CD4-positive, alpha-beta memory T cell (primary cell): Measurements from ENCODE around the gene MAN1C1. TPM values are rescaled to one million over a fixed set of nuclear protein-coding genes. Genes with fewer than 3 reads are reported as not detected.

ENCODE experiments used
- CTCF ChIA-PET: fragments of 350-600 bp; sonication (Branson Sonifier 250); formaldehyde crosslinking; loops from one replicate; lab custom pipeline; 2021; ENCODE audit warnings: inconsistent platforms; ENCODE audit not compliant: partially characterized antibody; lab: Charles Lee
- POLR2A ChIA-PET: fragments of 350-600 bp; sonication (Branson Sonifier 250); formaldehyde crosslinking; loops from one replicate; lab custom pipeline; 2021; ENCODE audit not compliant: partially characterized antibody; lab: Charles Lee
- DNase-seq, 5 donors: peaks; one replicate each; pipeline versions ENCODE4 v3.0.0 to v3.0.0-alpha.2; 2020 to 2022; ENCODE audit warnings: mixed read lengths in 1 of 5
- H3K27ac ChIP-seq: one replicate; pipeline ENCODE4 v1.7.0; 2013; ENCODE audit warnings: low read depth, low read length
- H3K27me3 ChIP-seq: 2 replicates; pipeline ENCODE4 v1.7.0; 2013; ENCODE audit warnings: mild to moderate bottlenecking, low read length, moderate library complexity; ENCODE audit not compliant: insufficient read depth
- H3K36me3 ChIP-seq: 2 replicates; pipeline ENCODE4 v1.7.0; 2013; ENCODE audit warnings: mild to moderate bottlenecking, low read length, moderate library complexity; ENCODE audit not compliant: insufficient read depth
- H3K4me1 ChIP-seq: 2 replicates; pipeline ENCODE4 v1.7.0; 2013; ENCODE audit warnings: mild to moderate bottlenecking, low read length, moderate library complexity; ENCODE audit not compliant: insufficient read depth
- H3K4me3 ChIP-seq, 2 donors: one replicate each; pipeline ENCODE4 v1.7.0; 2013; ENCODE audit warnings: low read length in 2 of 2, mild to moderate bottlenecking in 1 of 2
- H3K9me3 ChIP-seq, 2 donors: one replicate each; pipeline ENCODE4 v1.7.0; 2013; ENCODE audit warnings: low read length in 2 of 2, control low read depth in 1 of 2; ENCODE audit not compliant: control insufficient read depth in 1 of 2
- H3K27ac Mint-ChIP-seq, 7 donors: one replicate each; pipeline ENCODE4 v1.8.0; 2020 to 2021; ENCODE audit warnings: mixed read lengths in 7 of 7, mild to moderate bottlenecking in 6 of 7, inconsistent platforms in 3 of 7, moderate library complexity in 3 of 7
- H3K27me3 Mint-ChIP-seq, 2 donors: one replicate each; pipeline ENCODE4 v1.8.0; 2020 to 2021; ENCODE audit warnings: mixed read lengths in 2 of 2
- H3K36me3 Mint-ChIP-seq, 2 donors: one replicate each; pipeline ENCODE4 v1.8.0; 2020 to 2021; ENCODE audit warnings: mixed read lengths in 2 of 2, inconsistent platforms in 1 of 2, mild to moderate bottlenecking in 1 of 2
- H3K4me1 Mint-ChIP-seq, 4 donors: one replicate each; pipeline ENCODE4 v1.8.0; 2020 to 2021; ENCODE audit warnings: mixed read lengths in 4 of 4, mild to moderate bottlenecking in 1 of 4
- H3K4me3 Mint-ChIP-seq, 8 donors: one replicate each; pipeline ENCODE4 v1.8.0; 2020 to 2021; ENCODE audit warnings: mixed read lengths in 8 of 8, mild to moderate bottlenecking in 7 of 8, moderate library complexity in 6 of 8, inconsistent platforms in 3 of 8
- H3K9me3 Mint-ChIP-seq, 8 donors: one replicate each; pipeline ENCODE4 v1.8.0; 2020 to 2021; ENCODE audit warnings: mixed read lengths in 8 of 8, mild to moderate bottlenecking in 5 of 8, inconsistent platforms in 3 of 8, moderate library complexity in 1 of 8
- intact Hi-C: fragments of 100-400 bp; cut with micrococcal nuclease; formaldehyde crosslinking; loops from one replicate; pipeline ENCODE4 v1.15.1; 2023
- polyA plus RNA-seq, 2 donors: library from polyadenylated mRNA; unstranded; fragments of 300-500 nt; fragmentation: Illumina TruSeq; gene quantifications; one replicate each; pipeline ENCODE4 v1.2.3, GENCODE V29; 2021
- total RNA-seq, 2 experiments: library from RNA; stranded (reverse); gene quantifications; one replicate each; pipeline ENCODE4 v1.2.3, GENCODE V29; 2021

MAN1C1 gene
- total and polyA plus RNA-seq, 4 experiments from 2014 or later = 3.6 to 45.1 (median 26.5) TPM

DNA sequence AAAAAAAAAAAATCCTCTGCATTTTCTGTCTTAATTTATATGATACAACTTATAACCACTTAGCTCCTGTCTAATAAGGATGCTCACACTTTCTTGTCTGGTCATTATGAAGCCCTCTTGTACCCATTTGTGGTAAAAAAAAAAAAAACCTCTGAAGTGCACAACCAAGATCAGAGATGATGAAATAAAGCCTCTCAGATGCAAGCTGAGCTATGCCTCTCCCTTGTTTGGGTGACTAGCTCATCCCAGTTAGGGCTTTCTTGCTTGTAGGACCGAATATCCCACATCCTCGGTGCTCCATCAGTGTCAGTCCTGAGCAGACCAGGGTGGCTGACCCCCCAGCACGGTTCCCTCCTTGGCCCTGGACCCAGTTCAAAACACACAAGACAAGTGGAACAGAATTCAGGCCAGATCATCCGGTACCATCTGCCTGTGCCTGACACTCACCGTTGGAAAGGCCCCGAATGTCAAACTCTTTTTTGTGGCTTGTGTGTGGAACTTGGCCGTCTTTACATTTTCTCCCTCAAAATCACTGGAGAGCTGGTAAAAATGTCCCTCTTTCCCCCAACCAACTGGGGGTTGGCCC is 177.1 kb downstream of the MAN1C1 start:
- CTCF ChIA-PET = interaction anchor here (0.6 to 13.3 kb wide), 6 partner anchors 17 to 275 kb away, joined by 3 to 218 read pairs (median 5); no protein-coding TSS in a partner anchor

DNA sequence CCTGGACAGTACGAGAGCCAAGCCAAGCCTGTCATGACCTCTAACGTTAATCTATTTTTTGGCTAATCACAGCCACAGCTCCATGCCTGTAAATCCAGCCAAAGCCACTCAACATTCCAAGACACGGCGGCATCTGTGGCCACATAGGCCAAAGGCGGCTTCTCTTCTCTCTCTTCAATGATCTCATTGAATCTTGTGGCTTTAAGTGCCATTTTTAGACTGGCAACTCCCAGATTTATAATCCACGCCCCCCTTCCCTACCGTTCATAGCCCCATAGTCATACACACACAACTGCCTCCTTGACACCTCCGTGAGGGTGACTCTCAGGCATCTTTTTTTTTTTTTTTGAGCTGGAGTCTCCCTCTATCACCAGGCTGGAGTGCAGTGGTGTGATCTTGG is 177.7 kb downstream of the MAN1C1 start:
- intact Hi-C loops = loop anchor here (10.0 kb wide), 1 partner anchor 550 kb away; the partner anchor contains the start of gene RSRP1
- CTCF ChIA-PET = interaction anchor here (0.7 to 13.3 kb wide), 5 partner anchors 19 to 289 kb away, joined by 3 to 218 read pairs (median 6); no protein-coding TSS in a partner anchor
- Histone ChIP-seq H3K9me3 (no peaks in the 10 kb centered on the region), H3K4me3 (no peak overlapping the region), H3K27ac (no peak overlapping the region), H3K36me3 (no peaks in the 10 kb centered on the region), H3K4me1 (peaks cover 34% of the 10 kb centered on the region), H3K27me3 (no peaks in the 10 kb centered on the region)
- DNase-seq = no peak
- Mint-ChIP-seq H3K36me3 (peaks cover 5 to 6% of the 10 kb centered on the region in 2 donors), H3K27ac (peak overlapping the region in 3 of 7 donors; percentile 43 to 78 (median 47)), H3K4me3 (no peak overlapping the region), H3K9me3 (peaks cover 0 to 2% (median 0%) of the 10 kb centered on the region in 8 donors), H3K4me1 (peaks cover 23 to 52% (median 34%) of the 10 kb centered on the region in 4 donors), H3K27me3 (peaks cover 0 to 2% of the 10 kb centered on the region in 2 donors)
- POLR2A ChIA-PET = interaction anchor here (1.5 to 5.1 kb wide), 2 partner anchors 20 to 177 kb away, joined by 5 to 46 read pairs; partner anchors contain the start of gene MAN1C1

More for the DNA sequence above, 177.1 kb downstream of the MAN1C1 start:
- DNase-seq = no peak
- Histone ChIP-seq H3K4me3 (no peak overlapping the region), H3K27ac (no peak overlapping the region), H3K9me3 (no peaks in the 10 kb centered on the region), H3K4me1 (peaks cover 28% of the 10 kb centered on the region), H3K36me3 (no peaks in the 10 kb centered on the region), H3K27me3 (no peaks in the 10 kb centered on the region)
- H3K27ac Mint-ChIP-seq = peak overlapping the region in 5 of 7 donors; percentile 42 to 91 (median 70)
- intact Hi-C loops = loop anchor here (10.0 kb wide), 1 partner anchor 549 kb away; the partner anchor contains the start of gene RSRP1
- peaks cover 0 to 2% (median 0%) of the 10 kb centered on the region in 8 donors for H3K9me3 Mint-ChIP-seq
- peaks cover 22 to 45% (median 31%) of the 10 kb centered on the region in 4 donors for H3K4me1 Mint-ChIP-seq
- peak overlapping the region in 1 of 8 donors; percentile 39 for H3K4me3 Mint-ChIP-seq
- peaks cover 0 to 2% of the 10 kb centered on the region in 2 donors for H3K27me3 Mint-ChIP-seq
- peaks cover 5 to 6% of the 10 kb centered on the region in 2 donors for H3K36me3 Mint-ChIP-seq
- POLR2A ChIA-PET = interaction anchor here (0.6 to 5.1 kb wide), 4 partner anchors 19 to 176 kb away, joined by 3 to 46 read pairs (median 4); partner anchors contain the start of gene MAN1C1

DNA sequence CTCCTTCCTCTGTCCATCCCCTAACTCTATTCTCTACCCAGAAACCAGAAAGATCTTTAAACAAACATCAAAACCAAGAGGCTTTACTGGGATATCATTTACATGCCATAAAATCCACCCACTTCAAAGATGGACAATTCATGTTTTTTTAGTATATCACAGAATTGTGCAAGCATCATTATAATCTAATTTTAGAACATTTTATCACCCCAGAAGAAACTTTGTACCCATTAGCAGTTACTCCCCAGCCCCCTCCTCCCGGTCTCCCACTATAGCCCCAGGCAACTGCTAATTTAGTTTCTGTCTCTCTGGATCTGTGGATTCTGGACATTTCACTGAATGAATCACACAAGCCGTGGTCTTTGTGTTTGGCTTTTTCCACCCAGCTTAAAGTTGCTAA is 178.6 kb downstream of the MAN1C1 start:
- DNase-seq = no peak
- CTCF ChIA-PET = interaction anchor here (0.7 to 13.3 kb wide), 7 partner anchors 15 to 290 kb away, joined by 3 to 218 read pairs (median 6); no protein-coding TSS in a partner anchor
- Histone ChIP-seq H3K27ac (no peak overlapping the region), H3K4me3 (no peak overlapping the region), H3K9me3 (no peaks in the 10 kb centered on the region), H3K4me1 (peaks cover 39% of the 10 kb centered on the region), H3K27me3 (no peaks in the 10 kb centered on the region), H3K36me3 (no peaks in the 10 kb centered on the region)
- Mint-ChIP-seq H3K4me3 (peak overlapping the region in 1 of 8 donors; percentile 38), H3K27me3 (peaks cover 0 to 2% of the 10 kb centered on the region in 2 donors), H3K36me3 (peaks cover 2 to 3% of the 10 kb centered on the region in 2 donors), H3K27ac (peak overlapping the region; percentile 0 to 95 (median 36)), H3K9me3 (peaks cover 0 to 2% (median 0%) of the 10 kb centered on the region in 8 donors), H3K4me1 (peaks cover 25 to 53% (median 37%) of the 10 kb centered on the region in 4 donors)
- POLR2A ChIA-PET = interaction anchor here (1.1 to 5.1 kb wide), 3 partner anchors 20 to 178 kb away, joined by 3 to 46 read pairs (median 17); partner anchors contain the start of gene MAN1C1
- intact Hi-C loops = loop anchor here (5.0 to 10.0 kb wide), 3 partner anchors 118 to 550 kb away; partner anchors contain the start of gene RSRP1

DNA sequence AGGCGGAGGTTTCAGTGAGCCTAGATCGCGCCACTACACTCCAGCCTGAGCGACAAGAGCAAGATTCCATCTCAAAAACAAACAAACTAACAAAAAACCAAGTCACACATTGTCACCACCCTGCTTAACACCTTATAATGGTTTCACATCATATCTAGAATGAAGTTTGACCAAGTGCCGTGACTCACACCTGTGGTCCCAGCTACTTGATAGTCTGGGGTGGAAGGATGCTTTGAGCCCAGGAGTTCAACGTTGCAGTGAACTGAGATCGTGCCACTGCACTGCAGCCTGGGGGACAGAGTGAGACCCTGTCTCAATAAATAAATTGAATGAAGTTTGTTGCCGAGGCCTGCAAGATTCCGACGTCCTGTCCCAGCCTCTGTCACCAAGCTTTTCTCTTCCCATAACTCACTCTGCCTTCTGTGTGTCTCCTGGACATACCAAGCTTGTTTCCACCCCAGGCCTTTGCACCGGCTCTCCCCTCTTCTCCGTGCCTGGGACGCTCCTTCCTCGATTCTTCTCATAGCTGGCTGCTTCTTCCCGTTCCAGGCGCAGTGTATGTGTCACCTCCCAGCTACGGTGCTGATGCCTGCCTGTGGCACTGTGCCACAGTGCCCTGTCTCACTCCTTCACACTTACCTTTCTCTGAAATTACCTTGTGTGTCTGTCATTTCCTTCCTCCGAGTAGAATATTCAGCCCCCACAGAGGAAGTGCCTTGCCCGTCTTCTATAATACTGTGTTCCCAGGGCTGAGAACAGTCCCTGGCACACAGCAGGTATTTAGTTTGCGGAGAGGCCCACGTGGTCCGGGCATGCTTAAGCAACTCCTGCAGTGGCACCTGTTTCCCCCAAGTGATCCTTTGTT is 179.6 kb downstream of the MAN1C1 start:
- CTCF ChIA-PET = interaction anchor here (1.0 to 13.3 kb wide), 10 partner anchors 9 to 292 kb away, joined by 3 to 218 read pairs (median 5); no protein-coding TSS in a partner anchor
- no peaks in the 10 kb centered on the region for H3K27me3 ChIP-seq
- peaks cover 0 to 2% (median 0%) of the 10 kb centered on the region in 8 donors for H3K9me3 Mint-ChIP-seq
- peak overlapping the region; percentile 45 for H3K27ac ChIP-seq
- no peaks in the 10 kb centered on the region for H3K9me3 ChIP-seq
- peak overlapping the region; percentile 86 to 98 (median 95) for H3K27ac Mint-ChIP-seq
- H3K4me3 ChIP-seq = no peak overlapping the region
- POLR2A ChIA-PET = interaction anchor here (1.1 to 5.3 kb wide), 4 partner anchors 20 to 186 kb away, joined by 3 to 46 read pairs (median 27); partner anchors contain the start of gene MAN1C1
- peaks cover 30 to 61% (median 45%) of the 10 kb centered on the region in 4 donors for H3K4me1 Mint-ChIP-seq
- peak overlapping the region in 7 of 8 donors; percentile 58 to 88 (median 82) for H3K4me3 Mint-ChIP-seq
- H3K27me3 Mint-ChIP-seq = peaks cover 0 to 2% of the 10 kb centered on the region in 2 donors
- intact Hi-C loops = loop anchor here (1.0 to 10.0 kb wide), 6 partner anchors 21 to 551 kb away; partner anchors contain the start of gene RSRP1
- no peaks in the 10 kb centered on the region for H3K36me3 ChIP-seq
- peaks cover 0 to 3% of the 10 kb centered on the region in 2 donors for H3K36me3 Mint-ChIP-seq
- H3K4me1 ChIP-seq = peaks cover 47% of the 10 kb centered on the region
- DNase-seq = peak in 2 of 5 donors; percentile 62 to 78

DNA sequence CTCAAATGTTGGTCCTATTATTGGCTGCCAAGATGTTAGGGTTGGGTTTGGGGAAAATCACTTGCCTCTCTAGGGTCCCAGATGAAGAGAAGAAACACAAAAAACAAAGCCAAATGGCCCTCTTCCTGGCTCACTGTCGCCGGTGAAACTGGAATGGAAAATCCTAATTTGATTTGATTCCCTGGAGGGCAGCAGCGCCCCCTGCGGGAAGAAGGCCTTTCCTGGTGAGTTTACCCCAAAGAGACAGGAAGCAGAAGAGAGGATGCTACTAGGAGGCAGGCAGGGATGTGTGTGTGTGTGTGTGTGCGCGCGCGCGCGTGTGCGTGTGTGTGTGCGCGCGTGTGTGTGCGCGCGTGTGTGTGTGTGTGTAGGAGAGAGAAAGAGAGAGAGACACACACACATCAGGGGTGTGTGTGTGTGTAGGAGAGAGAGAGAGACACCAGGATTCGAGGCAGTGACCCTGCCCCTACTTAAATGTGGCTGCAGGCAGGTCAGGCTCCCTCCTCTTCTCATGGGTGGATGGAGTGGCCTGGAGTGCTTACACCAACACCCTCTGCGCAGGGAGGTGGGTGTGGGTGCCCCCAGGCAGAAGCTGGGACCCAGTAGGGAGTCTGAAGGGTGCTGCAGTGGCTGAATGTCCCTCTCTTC is 180.3 kb downstream of the MAN1C1 start:
- peak overlapping the region in 1 of 2 donors; percentile 44 for H3K4me3 ChIP-seq
- Mint-ChIP-seq H3K27me3 (peaks cover 0 to 2% of the 10 kb centered on the region in 2 donors), H3K4me3 (peak overlapping the region; percentile 58 to 88 (median 80)), H3K27ac (peak overlapping the region; percentile 86 to 98 (median 95)), H3K9me3 (peaks cover 0 to 2% (median 0%) of the 10 kb centered on the region in 8 donors), H3K4me1 (peaks cover 32 to 66% (median 49%) of the 10 kb centered on the region in 4 donors), H3K36me3 (peaks cover 0 to 3% of the 10 kb centered on the region in 2 donors)
- ChIA-PET POLR2A (interaction anchor here (1.0 to 5.3 kb wide), 6 partner anchors 21 to 247 kb away, joined by 3 to 46 read pairs (median 22); partner anchors contain the start of gene MAN1C1), CTCF (interaction anchor here (0.8 to 13.3 kb wide), 13 partner anchors 11 to 293 kb away, joined by 3 to 218 read pairs (median 6); no protein-coding TSS in a partner anchor)
- H3K4me1 ChIP-seq = peaks cover 54% of the 10 kb centered on the region
- intact Hi-C loops = loop anchor here (1.0 to 10.0 kb wide), 7 partner anchors 22 to 552 kb away; partner anchors contain the start of gene RSRP1
- H3K27ac ChIP-seq = peak overlapping the region; percentile 45
- no peaks in the 10 kb centered on the region for H3K9me3 ChIP-seq
- peak; percentile 78 to 87 (median 81) for DNase-seq
- no peaks in the 10 kb centered on the region for H3K36me3 ChIP-seq
- no peaks in the 10 kb centered on the region for H3K27me3 ChIP-seq
